Right hindlimb (tissue), 1 donor: ENCODE data around the gene B3GLCT.

Experiments used
- DNase-seq: peaks from one replicate; pipeline ENCODE4 v3.0.0-alpha.2; 2018

Gene B3GLCT

GRCh38 chr13:31356991-31357390, 157.2 kb downstream of the B3GLCT start:
- DNase-seq = no peak

GRCh38 chr13:31357581-31357980, 157.8 kb downstream of the B3GLCT start:
- DNase-seq = no peak

DNA sequence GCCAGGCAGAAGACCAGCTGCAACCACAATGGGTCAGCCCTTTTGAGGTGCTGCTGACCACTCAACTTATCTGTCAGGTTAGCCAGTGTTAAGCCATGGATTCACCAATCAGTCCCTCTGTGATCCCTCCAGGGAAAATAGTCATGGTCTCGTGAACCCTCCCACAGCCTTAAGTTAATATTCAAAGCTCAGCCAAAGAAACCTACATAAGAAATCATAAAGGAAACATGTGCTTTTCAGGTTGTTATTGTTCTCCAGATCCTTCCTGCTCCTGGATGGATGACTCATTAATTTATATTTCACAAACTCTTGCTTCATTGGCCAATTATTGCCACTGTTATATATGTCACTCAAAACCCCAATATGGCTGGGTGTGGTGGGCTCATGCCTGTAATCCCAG, 161.9 kb downstream of the B3GLCT start:
- no peak for DNase-seq

DNA sequence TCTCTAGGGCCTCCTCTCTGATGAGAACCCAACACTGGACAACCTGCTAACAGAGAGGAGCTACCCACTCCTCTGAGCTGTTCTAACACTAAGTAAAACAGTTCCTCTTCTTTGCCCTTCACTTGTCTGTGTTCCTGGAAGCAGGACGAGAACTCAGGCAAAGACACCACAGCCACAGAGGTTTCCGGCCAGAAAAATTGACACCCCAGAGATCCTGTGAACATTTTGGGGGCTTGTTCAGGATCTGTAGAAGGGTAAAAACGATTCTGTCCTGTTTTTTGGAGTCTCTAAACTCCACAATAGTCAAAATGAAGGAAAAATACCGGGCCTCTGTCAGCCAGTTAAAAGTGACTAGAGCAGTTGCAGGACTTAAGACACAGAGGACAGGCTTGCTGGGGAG, 165.9 kb downstream of the B3GLCT start:
- no peak for DNase-seq

DNA sequence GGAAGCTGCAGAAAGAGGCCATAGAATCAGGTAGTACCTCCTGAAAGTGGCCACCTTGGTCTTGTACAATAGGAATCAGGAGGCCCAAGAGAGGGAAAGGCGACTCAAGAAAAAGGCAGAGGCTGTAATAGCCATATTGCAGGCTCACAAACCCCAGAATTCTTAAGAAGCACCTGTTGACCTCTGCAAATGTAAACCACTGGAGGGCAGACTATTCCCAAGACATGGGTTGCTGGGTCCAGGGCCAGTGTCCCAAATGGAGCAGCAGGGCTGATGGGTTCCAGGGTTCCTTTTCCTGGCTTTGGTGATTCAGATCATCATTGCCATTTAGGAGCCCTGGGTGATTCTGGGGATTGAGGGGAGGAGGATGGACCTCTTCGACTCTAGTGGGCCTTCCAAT, 167.6 kb downstream of the B3GLCT start:
- DNase-seq = no peak

DNA sequence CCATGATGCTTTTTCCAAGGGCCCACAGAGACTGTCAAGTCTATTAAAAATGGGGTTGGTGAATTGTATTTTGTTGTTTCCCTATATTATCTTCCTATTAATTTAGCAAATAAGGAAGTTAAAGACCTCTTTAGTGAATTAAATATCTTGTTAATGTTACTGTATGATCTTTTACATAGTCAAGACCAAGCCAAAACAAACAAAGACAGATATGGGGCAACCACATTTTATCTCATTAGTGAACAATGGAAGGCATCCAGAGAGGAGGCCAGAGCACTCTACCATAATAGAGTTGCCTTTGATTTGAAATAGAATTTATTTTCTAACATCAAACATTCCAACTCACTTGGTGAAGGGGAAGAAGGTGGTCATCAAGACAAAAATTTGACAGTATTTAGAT, 169.4 kb downstream of the B3GLCT start:
- DNase-seq = no peak

GRCh38 chr13:31372454-31372853, 172.7 kb downstream of the B3GLCT start:
- no peak for DNase-seq

DNA sequence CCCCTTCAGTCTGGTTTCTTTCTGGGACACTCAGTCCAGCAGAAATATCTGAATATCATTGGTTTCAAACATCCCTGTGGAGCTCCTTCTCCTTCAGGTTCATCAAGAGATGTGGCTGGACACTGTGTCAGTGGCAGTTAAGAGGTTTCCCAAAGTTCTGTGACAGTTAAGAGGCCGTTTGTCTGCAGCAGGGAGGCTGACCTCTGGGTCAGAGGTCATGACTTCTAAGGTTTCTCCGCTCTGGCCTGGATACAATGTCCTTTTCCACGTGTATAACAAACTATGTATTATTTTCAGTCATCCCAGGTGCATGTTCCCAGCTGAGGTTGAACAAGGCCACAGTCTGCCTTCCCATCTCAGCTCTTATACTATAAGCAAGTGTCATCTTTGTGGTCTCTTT, 174.9 kb downstream of the B3GLCT start:
- DNase-seq = no peak

- no peak for DNase-seq
Observed at GRCh38 chr13:31377946-31378345, 178.2 kb downstream of the B3GLCT start.

GRCh38 chr13:31380715-31381114, 180.9 kb downstream of the B3GLCT start:
- DNase-seq = no peak
